HG02571 (cell line): ENCODE measurements around the gene NUB1.

Experiments
- ATAC-seq: cut with Tn5 transposase; IDR thresholded peaks from one replicate; pipeline ENCODE4 v1.9.1; 2021; ENCODE audit warnings: mild to moderate bottlenecking, moderate library complexity; ENCODE audit not compliant: unreplicated experiment

Gene NUB1

GRCh38 chr7:151376218-151376902, 34.7 kb downstream of the NUB1 start:
- ATAC-seq, result no peak

GRCh38 chr7:151377406-151377805, 35.8 kb downstream of the NUB1 start:
- ATAC-seq, result no peak

- ATAC-seq, result no peak
Observed at GRCh38 chr7:151378011-151378410, 36.4 kb downstream of the NUB1 start.

- no peak for ATAC-seq
Observed at GRCh38 chr7:151378496-151379192, 37.0 kb downstream of the NUB1 start.

- ATAC-seq, result no peak
Observed at GRCh38 chr7:151379193-151379520, 37.5 kb downstream of the NUB1 start.

- ATAC-seq, result no peak
Observed at GRCh38 chr7:151379534-151380198, 38.1 kb downstream of the NUB1 start.

- no peak for ATAC-seq
Observed at GRCh38 chr7:151380199-151381097, 38.8 kb downstream of the NUB1 start.

- ATAC-seq, result no peak
Observed at GRCh38 chr7:151381098-151381347, 39.4 kb downstream of the NUB1 start.

GRCh38 chr7:151381348-151382078, 39.9 kb downstream of the NUB1 start:
- no peak for ATAC-seq

GRCh38 chr7:151382079-151382885, 40.7 kb downstream of the NUB1 start:
- no peak for ATAC-seq

- ATAC-seq, result no peak
Observed at GRCh38 chr7:151383638-151384351, 42.2 kb downstream of the NUB1 start.

- no peak for ATAC-seq
Observed at GRCh38 chr7:151384352-151384697, 42.7 kb downstream of the NUB1 start.

GRCh38 chr7:151384776-151385625, 43.4 kb downstream of the NUB1 start:
- no peak for ATAC-seq

- no peak for ATAC-seq
Observed at GRCh38 chr7:151385626-151386300, 44.2 kb downstream of the NUB1 start.

- no peak for ATAC-seq
Observed at GRCh38 chr7:151386301-151387160, 44.9 kb downstream of the NUB1 start.

- no peak for ATAC-seq
Observed at GRCh38 chr7:151387161-151388006, 45.8 kb downstream of the NUB1 start.
